Cerebellar nuclear complex (tissue), 1 donor: ENCODE measurements around the gene REEP3.
"Not testable (repeated sequence)": the region's sequence is repeated elsewhere in the genome, so short reads cannot be mapped to it uniquely, and the experiment has no call there.

Source experiments
- DNase-seq, 2 experiments: peaks; one replicate each; lab custom pipeline; 2025; lab: John Stamatoyannopoulos, UW

REEP3 gene, protein sequence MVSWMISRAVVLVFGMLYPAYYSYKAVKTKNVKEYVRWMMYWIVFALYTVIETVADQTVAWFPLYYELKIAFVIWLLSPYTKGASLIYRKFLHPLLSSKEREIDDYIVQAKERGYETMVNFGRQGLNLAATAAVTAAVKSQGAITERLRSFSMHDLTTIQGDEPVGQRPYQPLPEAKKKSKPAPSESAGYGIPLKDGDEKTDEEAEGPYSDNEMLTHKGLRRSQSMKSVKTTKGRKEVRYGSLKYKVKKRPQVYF

GRCh38 chr10:63520500-63521415, at the start of gene REEP3:
TSS of gene REEP3 (plus strand) at chr10:63521401. CDS start at chr10:63521546, 145 bp downstream.
- no peak for DNase-seq

GRCh38 chr10:63474488-63474887, 46.7 kb upstream of the REEP3 start:
- no peak for DNase-seq

DNA sequence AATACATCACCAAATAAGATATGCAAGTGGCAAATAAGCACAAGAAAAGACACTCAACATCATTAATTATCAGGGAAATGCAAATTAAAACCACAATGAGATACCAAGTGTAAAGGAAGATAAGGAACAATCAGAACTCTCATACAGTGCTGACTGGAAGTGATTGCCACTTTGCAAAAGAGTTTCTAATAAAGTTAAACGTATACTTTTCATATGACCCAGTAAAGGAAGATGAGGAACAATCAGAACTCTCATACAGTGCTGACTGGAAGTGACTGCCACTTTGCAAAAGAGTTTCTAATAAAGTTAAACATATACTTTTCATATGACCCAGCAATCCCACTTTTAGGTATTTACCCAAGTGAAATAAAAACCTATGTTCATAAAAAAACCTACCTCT, 43.3 kb upstream of the REEP3 start:
- no peak for DNase-seq

GRCh38 chr10:63478564-63478963, 42.6 kb upstream of the REEP3 start:
- no peak for DNase-seq

GRCh38 chr10:63480237-63480636, 41.0 kb upstream of the REEP3 start:
- DNase-seq = no peak

DNA sequence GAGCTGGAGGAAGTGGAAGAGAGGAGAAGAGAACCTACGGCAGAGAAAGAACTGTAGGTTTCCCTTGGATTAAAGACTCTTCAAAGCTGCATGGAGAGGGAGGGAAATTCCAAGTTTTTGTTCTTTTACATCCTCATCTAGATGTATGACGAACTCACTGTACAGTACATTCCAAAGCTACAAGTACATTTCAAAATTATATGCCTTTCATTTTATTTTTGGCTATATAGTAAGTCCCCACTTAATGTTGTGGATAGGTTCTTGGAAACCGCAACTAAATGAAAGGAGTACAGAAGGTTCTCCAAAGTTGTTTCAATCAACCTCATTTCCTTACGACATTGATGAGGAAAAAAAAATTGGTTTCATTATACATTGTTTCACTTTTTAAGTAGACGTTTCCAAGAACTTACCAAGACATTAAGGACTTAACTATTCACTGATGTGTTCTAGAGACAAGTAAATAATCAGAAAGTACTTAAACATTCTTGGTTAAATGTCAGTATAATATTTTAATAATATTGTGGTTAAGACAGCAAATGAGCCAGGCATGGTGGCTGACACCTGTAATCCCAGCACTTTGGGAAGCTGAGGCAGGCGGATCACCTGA, 39.3 kb upstream of the REEP3 start:
- no peak for DNase-seq

DNA sequence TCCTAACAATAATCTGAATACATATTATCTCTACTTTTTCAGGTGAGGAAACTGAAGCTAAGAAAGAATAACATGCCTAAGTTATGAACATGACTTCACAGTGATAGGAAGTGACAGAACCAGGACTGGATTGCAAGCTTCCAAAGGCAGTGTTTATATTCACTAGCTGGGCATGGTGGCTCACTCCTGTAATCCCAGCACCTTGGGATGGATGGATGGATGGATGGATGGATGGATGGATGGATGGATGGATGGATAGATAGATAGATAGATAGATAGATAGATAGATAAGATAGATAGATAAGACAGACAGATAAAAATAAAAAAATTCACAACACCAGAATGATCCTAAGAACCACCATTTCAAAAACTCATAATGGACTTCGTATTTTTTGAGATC, 37.2 kb upstream of the REEP3 start:
- DNase-seq = no peak

GRCh38 chr10:63487990-63488389, 33.2 kb upstream of the REEP3 start:
- no peak for DNase-seq

GRCh38 chr10:63489838-63490237, 31.4 kb upstream of the REEP3 start:
- no peak for DNase-seq

DNA sequence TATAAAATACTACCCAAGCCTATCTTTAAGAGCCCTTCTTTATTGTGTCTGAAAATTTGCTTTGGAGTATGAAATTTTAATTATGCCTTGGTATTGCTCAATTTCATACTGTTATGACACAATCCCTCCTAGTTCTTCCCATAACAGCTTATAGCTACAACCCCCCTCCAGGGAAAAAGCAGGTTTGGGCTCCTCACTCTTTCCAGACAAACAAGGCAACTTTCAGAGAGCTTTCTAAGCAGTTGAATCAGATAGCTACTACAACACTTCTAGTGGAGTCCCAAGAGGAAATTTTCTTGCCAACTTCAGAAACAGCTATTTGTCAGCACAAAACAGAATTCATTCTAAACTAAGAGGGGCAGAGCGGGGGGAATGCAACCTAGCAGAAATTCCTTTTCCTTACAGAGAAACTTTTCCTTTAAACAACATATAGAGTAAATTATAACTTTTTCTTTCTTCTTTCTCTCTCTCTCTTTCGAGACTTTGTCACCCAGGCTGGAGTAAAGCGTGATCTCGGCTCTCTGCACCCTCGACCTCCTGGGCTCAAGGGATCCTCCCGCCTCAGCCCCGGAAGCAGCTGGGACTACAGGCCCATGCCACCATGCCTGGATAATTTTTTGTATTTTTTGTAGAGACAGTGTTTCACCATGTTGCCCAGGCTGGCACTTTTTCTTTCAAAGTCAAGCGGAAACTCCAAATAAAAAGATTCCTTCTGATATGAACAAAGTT, 29.4 kb upstream of the REEP3 start:
- DNase-seq = no peak

DNA sequence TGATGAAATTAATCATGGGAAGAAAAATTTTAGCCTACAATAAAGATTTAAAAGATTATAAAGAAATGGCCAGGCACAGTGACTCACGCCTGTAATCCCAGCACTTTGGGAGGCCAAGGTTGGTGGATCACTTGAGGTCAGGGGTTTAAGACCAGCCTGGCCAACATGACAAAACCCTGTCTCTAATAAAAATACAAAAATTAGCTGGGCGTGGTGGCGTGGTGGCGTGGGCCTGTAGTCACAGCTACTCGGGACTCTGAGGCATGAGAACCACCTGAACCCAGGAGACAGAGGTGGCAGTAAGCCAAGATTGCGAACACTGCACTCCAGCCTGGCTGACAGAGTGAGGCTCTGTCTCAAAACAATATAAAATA, 28.9 kb upstream of the REEP3 start:
- DNase-seq = not testable (repeated sequence)

- no peak for DNase-seq
These were observed 28.2 kb upstream of the REEP3 start for GRCh38 chr10:63493004-63493403.

- DNase-seq = no peak
These were observed 26.2 kb upstream of the REEP3 start for GRCh38 chr10:63494951-63495350.

- no peak for DNase-seq
These were observed 24.6 kb upstream of the REEP3 start for GRCh38 chr10:63496561-63496960.

GRCh38 chr10:63497321-63497720, 23.9 kb upstream of the REEP3 start:
- DNase-seq = no peak

GRCh38 chr10:63498665-63499064, 22.5 kb upstream of the REEP3 start:
- DNase-seq = no peak

DNA sequence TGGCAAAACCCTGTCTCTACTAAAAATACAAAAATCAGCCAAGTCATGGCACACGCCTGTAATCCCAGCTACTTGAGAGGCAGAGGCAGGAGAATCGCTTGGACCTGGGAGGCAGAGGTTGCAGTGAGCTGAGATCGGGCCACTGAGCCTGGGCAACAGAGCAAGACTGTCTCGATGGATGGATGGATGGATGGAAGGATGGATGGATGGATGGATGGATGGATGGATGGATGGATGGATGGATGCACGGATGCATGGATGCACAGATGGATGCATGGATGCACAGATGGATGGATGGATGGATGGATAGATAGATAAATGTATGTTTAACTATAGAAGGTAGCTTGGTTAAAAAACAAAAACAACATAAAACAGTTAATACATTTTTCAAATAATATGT, 20.6 kb upstream of the REEP3 start:
- not testable (repeated sequence) for DNase-seq

- no peak for DNase-seq
These were observed 19.2 kb upstream of the REEP3 start for GRCh38 chr10:63501954-63502353.

DNA sequence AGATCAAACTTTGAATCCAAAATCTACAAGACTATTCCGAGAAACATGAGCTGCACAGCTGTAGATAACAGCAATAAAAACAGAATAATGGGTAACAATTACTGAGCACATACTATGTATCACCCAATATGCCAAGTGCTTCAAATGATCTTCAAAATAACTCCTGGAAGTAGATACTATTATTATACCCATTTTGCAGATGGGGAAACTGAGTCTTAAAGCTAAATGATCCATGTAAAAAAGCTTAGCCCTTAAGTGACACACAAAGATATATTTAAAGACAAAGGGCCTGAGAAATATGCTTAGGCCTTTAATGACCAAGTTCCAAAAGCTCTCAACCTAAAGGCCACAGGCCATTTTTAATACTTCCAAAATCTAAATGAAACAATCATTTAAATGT, 18.4 kb upstream of the REEP3 start:
- no peak for DNase-seq

- no peak for DNase-seq
These were observed 17.8 kb upstream of the REEP3 start for GRCh38 chr10:63503395-63503794.

- no peak for DNase-seq
These were observed 16.9 kb upstream of the REEP3 start for GRCh38 chr10:63504145-63504881.

GRCh38 chr10:63505562-63505961, 15.6 kb upstream of the REEP3 start:
- DNase-seq = no peak
